ENCODE measurements around the gene GALNT10.

GALNT10 gene

DNA sequence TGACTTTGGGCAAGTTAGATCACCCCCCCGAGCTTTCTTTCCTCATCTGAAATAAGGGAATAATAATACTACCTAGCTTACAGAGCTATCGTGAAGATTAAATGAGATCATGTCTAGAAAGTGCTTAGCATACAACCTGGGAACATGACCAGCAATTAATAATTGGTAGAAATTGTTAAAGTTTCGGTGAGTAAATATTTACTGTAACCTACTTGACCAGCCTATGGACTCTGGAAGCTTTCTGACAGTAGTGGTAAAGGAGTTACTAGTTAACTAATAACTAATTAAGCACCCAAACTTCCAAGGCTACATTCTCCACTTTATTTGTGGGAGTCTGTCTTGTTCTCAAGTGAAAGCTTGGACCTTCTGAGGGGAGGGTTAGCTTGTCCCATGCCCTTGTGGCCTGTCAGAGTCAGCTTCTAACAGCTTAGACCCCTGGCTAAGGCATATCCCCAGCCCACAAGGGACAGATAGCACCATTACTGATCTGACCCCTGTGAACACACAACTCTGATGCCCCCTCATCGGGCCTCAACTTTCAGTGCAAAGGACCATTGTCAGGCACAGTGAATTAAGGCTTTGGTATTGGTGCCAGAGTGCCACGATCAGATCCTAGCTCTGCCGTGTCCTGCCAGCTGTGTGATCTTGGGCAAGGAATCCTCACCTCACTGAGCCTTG is 196.6 kb downstream of the GALNT10 start:
- H3K36me3 ChIP-seq (ENCODE audit: control insufficient read depth, insufficient read depth, low read length), result peaks cover 21% of the 10 kb centered on the region
- H3K27me3 ChIP-seq (replicated peaks; ENCODE audit: control insufficient read depth, insufficient read depth, low read length), result no peaks in the 10 kb centered on the region
- TF ChIP-seq, protein P1, sequence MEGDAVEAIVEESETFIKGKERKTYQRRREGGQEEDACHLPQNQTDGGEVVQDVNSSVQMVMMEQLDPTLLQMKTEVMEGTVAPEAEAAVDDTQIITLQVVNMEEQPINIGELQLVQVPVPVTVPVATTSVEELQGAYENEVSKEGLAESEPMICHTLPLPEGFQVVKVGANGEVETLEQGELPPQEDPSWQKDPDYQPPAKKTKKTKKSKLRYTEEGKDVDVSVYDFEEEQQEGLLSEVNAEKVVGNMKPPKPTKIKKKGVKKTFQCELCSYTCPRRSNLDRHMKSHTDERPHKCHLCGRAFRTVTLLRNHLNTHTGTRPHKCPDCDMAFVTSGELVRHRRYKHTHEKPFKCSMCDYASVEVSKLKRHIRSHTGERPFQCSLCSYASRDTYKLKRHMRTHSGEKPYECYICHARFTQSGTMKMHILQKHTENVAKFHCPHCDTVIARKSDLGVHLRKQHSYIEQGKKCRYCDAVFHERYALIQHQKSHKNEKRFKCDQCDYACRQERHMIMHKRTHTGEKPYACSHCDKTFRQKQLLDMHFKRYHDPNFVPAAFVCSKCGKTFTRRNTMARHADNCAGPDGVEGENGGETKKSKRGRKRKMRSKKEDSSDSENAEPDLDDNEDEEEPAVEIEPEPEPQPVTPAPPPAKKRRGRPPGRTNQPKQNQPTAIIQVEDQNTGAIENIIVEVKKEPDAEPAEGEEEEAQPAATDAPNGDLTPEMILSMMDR (IDR thresholded peaks at IDR 0.05; ENCODE audit: insufficient read depth, low read length, poor library complexity, severe bottlenecking), result no peak
- no peak for DNase-seq (ENCODE audit: extremely low read depth, insufficient read length)
- H3K4me3 ChIP-seq (replicated peaks; ENCODE audit: low read depth, low read length), result no peak overlapping the region

DNA sequence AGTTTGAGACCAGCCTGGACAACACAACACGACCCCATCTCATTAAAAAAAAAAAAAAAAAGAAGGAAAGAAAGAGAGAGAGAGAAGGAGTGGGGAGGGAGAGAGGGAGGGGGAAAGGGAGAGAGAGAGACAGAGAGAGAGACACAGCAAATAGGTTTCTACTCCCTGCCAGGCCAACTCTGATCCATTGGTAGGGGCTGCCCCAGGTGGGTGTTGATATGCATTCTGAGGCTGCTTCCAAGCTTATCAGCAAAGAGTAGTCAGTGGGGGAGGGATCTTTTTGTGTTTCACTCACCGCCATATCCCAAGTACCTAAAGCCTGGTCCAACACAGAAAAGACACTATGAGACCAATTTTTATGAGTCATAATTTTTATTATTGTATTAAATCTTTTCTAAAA is 198.3 kb downstream of the GALNT10 start:
- TF ChIP-seq, protein P1 (IDR thresholded peaks at IDR 0.05; ENCODE audit: insufficient read depth, low read length, poor library complexity, severe bottlenecking), result no peak
- H3K4me3 ChIP-seq (replicated peaks; ENCODE audit: low read depth, low read length), result no peak overlapping the region
- peaks cover 19% of the 10 kb centered on the region for H3K36me3 ChIP-seq (ENCODE audit: control insufficient read depth, insufficient read depth, low read length)
- H3K27me3 ChIP-seq (replicated peaks; ENCODE audit: control insufficient read depth, insufficient read depth, low read length), result no peaks in the 10 kb centered on the region
- no peak for DNase-seq (ENCODE audit: extremely low read depth, insufficient read length)

DNA sequence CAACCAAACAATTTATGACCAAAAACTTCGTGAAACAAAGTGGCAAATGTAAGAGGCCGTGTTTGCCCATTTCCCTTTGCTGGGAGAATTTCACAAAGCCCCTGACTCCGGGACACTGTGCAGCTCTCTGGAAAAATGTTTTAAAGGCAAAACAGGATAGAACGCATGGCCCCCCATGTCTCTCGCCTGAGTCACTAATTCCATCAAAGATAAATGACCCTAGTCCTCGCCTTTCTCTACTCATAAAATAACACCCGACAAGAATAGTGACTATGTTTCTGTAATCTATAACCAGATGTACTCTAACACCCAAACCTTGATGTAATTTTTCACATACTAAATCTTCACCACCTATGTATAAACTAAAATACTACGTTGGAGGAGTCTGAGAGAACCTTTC is 199.6 kb downstream of the GALNT10 start:
- no peaks in the 10 kb centered on the region for H3K27me3 ChIP-seq (replicated peaks; ENCODE audit: control insufficient read depth, insufficient read depth, low read length)
- H3K36me3 ChIP-seq (ENCODE audit: control insufficient read depth, insufficient read depth, low read length), result peaks cover 20% of the 10 kb centered on the region
- TF ChIP-seq, protein P1 (IDR thresholded peaks at IDR 0.05; ENCODE audit: insufficient read depth, low read length, poor library complexity, severe bottlenecking), result no peak
- H3K4me3 ChIP-seq (replicated peaks; ENCODE audit: low read depth, low read length), result no peak overlapping the region
- DNase-seq (ENCODE audit: extremely low read depth, insufficient read length), result no peak

DNA sequence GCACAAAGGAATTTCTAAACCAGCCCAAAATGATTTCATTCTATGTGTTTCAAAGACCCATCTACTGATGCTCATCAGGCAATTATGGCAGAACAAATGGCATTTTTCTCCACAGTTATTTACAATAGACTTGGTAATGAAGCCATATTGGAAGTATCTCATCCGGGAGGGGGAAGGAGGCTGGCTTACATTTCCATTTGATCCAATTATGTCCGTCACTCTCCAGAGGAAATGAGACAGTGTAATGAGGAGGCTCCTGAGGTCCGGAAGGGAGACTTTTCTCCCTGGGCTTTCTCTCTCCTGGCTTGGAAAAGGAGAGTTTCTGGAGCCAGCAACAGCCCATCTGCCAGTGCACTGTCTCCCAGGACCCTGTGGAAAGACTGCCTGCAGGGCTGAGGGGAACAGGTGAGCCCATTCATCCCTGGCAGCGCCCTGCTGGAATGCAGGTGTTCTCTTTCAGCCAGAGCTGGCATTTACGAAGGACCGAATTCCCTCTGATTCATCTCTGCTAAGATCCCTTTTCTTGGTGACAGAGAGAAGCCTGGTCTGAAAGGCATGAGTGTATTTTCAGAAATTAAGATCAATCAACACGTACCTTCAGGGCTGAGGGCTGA is 200.3 kb downstream of the GALNT10 start:
- TF ChIP-seq, protein P1 (IDR thresholded peaks at IDR 0.05; ENCODE audit: insufficient read depth, low read length, poor library complexity, severe bottlenecking), result no peak
- DNase-seq (ENCODE audit: extremely low read depth, insufficient read length), result no peak
- H3K36me3 ChIP-seq (ENCODE audit: control insufficient read depth, insufficient read depth, low read length), result peaks cover 20% of the 10 kb centered on the region
- no peak overlapping the region for H3K4me3 ChIP-seq (replicated peaks; ENCODE audit: low read depth, low read length)
- no peaks in the 10 kb centered on the region for H3K27me3 ChIP-seq (replicated peaks; ENCODE audit: control insufficient read depth, insufficient read depth, low read length)

DNA sequence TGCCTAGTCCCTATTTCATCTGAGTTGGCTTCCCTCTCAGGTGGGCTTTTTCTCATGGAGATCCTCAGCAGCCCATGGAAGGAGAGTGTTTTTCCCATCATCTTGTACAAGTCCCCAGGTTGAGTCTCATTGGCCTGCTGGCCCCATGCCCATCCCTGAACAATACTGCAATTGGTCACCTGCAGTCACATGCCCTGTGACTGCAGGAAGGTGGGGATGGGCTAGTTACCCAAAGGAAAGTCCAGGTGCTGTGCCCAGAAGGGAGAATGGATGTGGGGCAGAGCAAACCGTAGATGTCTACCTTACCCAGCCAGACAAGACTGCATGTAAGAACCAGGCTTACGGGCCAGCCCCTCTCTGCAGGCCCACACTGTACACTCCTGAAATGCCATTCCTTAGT is 201.3 kb downstream of the GALNT10 start:
- TF ChIP-seq, protein P1 (IDR thresholded peaks at IDR 0.05; ENCODE audit: insufficient read depth, low read length, poor library complexity, severe bottlenecking), result no peak
- Histone ChIP-seq H3K4me3 (replicated peaks; ENCODE audit: low read depth, low read length) (no peak overlapping the region), H3K36me3 (ENCODE audit: control insufficient read depth, insufficient read depth, low read length) (peaks cover 14% of the 10 kb centered on the region), H3K27me3 (replicated peaks; ENCODE audit: control insufficient read depth, insufficient read depth, low read length) (no peaks in the 10 kb centered on the region)
- no peak for DNase-seq (ENCODE audit: extremely low read depth, insufficient read length)

All from GM06990 (cell line).